ENCODE results near the gene ING1. TPM values are rescaled to one million over a fixed set of nuclear protein-coding genes. Genes with fewer than 3 reads are reported as not detected.
"Not testable (repeated sequence)": the region's sequence is repeated elsewhere in the genome, so short reads cannot be mapped to it uniquely, and the experiment has no call there.

Gene ING1
- total RNA-seq, 4 donors from 2014 or later = 10.6 to 26.1 (median 13.7) TPM

DNA sequence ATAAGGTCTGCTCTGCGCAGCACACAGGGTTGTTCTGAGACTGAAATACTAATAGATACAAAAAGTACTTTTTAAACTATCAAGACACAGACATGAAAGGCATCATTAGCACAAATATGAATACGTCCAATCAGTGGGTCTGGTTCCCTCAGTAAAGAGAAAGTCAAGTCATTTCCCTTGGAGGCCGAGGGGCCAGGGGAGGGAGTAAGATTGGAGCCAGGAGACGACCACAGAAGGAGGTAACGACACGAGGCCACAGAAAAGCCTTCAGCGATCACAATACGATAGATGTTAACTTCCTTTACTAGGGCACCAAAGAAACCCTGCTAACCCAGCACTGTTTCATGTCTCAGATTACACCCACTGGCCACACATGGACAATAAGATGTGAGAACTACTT lies 12.9 kb upstream of the ING1 start:
- no peak overlapping the region for H3K4me3 ChIP-seq (ENCODE audit: low read depth, poor library complexity, severe bottlenecking)
- DNase-seq (ENCODE audit: low spot score in 2 of 2) = no peak
- 80 to 87% methylated on average over 8 of the region's 8 CpGs for WGBS, 2 donors
- TF ChIP-seq, protein P1, sequence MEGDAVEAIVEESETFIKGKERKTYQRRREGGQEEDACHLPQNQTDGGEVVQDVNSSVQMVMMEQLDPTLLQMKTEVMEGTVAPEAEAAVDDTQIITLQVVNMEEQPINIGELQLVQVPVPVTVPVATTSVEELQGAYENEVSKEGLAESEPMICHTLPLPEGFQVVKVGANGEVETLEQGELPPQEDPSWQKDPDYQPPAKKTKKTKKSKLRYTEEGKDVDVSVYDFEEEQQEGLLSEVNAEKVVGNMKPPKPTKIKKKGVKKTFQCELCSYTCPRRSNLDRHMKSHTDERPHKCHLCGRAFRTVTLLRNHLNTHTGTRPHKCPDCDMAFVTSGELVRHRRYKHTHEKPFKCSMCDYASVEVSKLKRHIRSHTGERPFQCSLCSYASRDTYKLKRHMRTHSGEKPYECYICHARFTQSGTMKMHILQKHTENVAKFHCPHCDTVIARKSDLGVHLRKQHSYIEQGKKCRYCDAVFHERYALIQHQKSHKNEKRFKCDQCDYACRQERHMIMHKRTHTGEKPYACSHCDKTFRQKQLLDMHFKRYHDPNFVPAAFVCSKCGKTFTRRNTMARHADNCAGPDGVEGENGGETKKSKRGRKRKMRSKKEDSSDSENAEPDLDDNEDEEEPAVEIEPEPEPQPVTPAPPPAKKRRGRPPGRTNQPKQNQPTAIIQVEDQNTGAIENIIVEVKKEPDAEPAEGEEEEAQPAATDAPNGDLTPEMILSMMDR (IDR thresholded peaks at IDR 0.05) = no peak
- no peak for TF ChIP-seq POLR2A (IDR thresholded peaks at IDR 0.05)
- intact Hi-C loops (cut with DNase I; ENCODE audit: low total_unique reads) = no loop called here

DNA sequence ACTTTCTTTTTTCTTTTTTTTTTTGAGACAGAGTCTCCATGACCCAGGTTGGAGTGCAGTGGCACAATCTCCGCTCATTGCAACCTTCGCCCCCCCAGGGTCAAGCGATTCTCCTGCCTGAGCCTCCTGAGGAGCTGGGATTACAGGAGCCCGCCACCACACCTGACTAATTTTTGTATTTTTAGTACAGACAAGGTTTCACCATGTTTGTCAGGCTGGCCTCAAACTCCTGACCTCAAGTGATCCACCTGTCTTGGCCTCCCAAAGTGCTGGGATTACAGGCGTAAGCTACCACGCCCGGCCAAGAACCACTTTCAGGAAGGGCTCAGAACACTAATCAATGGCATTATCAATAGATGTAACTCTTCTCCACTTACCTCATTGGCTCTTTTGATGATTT lies 12.4 kb upstream of the ING1 start:
- intact Hi-C loops (cut with DNase I; ENCODE audit: low total_unique reads); H3K4me3 ChIP-seq (ENCODE audit: low read depth, poor library complexity, severe bottlenecking): not testable (repeated sequence)
- 95 to 96% methylated on average over 7 of the region's 7 CpGs for WGBS, 2 donors
- peak in 1 of 2 donors; percentile 57 for DNase-seq (ENCODE audit: low spot score in 2 of 2)

DNA sequence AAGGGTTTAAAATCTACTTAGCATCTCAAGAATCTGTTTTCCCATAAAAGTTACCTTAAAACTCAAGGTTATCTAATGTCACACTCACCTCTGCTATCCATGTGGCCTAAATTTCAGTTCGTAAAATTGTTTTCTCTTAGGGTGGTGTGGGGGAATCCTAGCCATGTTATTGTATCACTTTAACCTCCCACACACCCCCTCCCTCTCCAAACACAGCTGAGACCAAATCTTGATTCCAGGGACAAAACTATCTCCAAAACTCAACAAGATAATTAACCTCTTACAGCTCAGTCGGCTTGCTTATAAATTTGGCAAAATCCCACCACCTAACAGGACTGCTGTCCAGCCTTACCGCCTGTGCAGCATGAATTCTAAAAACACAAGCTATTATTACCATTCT lies 11.4 kb upstream of the ING1 start:
- no peak for DNase-seq (ENCODE audit: low spot score in 2 of 2)
- no peak overlapping the region for H3K4me3 ChIP-seq (ENCODE audit: low read depth, poor library complexity, severe bottlenecking)
- WGBS, 2 donors = 41 to 69% methylated on average over 3 of the region's 3 CpGs
- TF ChIP-seq, protein P1 (IDR thresholded peaks at IDR 0.05) = no peak
- TF ChIP-seq POLR2A (IDR thresholded peaks at IDR 0.05) = no peak
- intact Hi-C loops (cut with DNase I; ENCODE audit: low total_unique reads) = no loop called here

DNA sequence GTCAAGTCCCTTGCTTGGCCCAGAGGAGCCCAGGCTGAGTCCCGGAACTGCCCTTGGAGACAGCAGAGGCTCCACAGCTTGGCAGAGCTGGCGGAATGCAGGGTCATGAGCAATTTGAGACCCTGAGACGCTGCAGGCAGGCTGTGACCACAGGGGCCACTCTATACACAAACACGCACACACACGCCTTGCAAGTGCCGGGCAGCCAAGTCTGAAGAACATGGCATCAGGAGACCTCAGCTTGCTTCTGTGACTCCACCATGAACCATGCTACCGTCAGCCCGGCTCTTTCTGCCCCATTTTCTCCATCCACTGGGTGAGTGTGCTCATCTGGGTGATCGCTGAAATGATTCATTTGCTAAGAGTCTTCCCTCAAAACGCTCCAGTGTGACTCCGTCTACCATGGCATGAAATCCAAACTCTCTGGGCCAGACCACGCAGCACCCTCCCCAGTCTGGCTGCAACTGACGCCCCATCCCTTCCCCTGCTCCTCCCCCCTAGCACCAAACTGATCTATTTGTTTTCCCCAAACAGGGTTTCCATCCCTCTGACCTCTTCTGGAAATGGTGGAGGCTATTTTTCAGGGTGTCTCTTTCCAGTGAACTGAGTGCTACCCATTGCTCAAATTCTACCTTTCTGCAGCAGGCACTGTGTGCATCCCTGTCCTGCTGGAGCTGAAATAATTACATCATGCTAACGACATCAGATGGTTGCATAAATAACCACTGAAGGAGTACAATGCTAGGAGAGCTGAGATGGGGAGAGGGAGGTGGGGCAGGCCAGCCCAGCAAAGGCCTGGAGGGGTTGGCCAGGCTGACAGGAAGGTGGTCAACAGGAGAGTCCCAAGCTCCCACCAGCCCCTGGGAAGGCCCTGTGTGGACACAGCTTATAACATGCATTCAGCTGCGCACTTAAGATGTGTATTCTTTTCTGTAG lies 10.6 kb upstream of the ING1 start:
- intact Hi-C loops (cut with DNase I; ENCODE audit: low total_unique reads) = no loop called here
- TF ChIP-seq, protein P1 (IDR thresholded peaks at IDR 0.05) = no peak
- TF ChIP-seq POLR2A (IDR thresholded peaks at IDR 0.05) = no peak
- peak in 1 of 2 donors; percentile 74 for DNase-seq (ENCODE audit: low spot score in 2 of 2)
- WGBS, 2 donors = 83 to 85% methylated on average over 14 to 15 of the region's 15 CpGs
- no peak overlapping the region for H3K4me3 ChIP-seq (ENCODE audit: low read depth, poor library complexity, severe bottlenecking)

DNA sequence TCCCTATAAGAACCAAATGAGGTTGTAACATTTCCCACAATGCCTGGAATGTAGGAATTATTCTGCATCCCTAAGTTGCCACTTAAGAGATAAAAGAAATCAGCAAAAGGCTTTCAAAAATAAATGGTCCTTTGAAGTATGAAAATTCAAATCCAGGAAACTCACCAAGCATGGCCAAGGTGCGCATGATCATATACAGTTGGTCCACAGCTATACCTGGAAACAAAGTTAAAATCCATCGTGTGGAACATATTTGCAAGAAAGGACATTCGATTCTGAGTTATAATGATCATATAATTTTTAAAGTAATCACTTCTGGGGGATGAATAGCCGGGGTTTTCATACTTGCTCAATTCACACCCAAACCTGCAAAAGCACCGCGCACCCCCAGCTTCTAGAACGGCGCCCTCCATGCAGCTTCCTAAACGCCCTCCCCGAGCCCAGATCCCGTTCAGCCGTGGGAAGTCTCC lies 8.1 kb upstream of the ING1 start:
- no peak for DNase-seq (ENCODE audit: low spot score in 2 of 2)
- TF ChIP-seq, protein P1 (IDR thresholded peaks at IDR 0.05) = no peak
- no peak for TF ChIP-seq POLR2A (IDR thresholded peaks at IDR 0.05)
- intact Hi-C loops (cut with DNase I; ENCODE audit: low total_unique reads) = no loop called here
- H3K4me3 ChIP-seq (ENCODE audit: low read depth, poor library complexity, severe bottlenecking) = peak overlapping the region; percentile 83
- 2 to 3% methylated on average over 12 of the region's 12 CpGs for WGBS, 2 donors

DNA sequence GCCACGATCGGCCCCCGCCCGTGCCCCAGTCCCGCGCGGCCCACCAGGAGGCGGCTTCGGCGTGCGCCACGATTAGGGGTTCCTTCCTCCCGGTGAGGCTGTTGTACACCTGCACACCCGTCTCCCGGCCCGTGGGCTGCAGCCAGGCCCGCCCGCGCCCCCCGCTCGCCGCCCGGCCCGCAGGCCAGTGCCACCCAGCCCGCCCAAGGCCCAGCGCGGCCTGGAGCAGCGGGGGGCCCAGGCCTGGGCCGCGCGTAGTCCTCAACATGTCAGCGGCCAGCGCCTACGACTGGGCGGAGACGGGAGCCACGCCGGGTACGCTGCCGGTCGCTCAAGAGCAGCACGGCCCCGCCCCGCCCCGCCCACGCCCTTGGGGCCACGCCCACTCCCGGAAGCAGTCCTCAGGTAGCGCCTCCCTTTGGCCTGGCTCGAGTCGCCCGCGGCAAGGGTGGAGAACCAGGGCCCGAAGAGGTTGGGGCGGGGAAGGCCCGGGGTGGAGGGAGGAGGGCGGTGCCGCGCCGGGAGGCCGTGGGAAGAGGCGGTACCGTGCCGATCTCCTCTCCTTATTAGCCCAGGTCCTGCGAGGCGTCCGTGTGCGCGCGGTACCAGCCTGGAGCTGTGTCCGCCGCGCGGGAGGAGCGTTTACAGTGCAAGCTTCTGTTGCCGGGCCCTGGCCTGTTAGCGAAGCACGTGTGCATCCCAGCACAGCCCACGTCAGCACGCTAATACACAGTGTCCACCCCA lies 7.5 kb upstream of the ING1 start, which contains the start of gene CARS2:
Gene CARS2 (minus strand): TSS at position 291 of the 744 bp plus-strand sequence. CDS start 23 bp downstream, at position 268.
- intact Hi-C loops (cut with DNase I; ENCODE audit: low total_unique reads) = no loop called here
- DNase-seq (ENCODE audit: low spot score in 2 of 2) = peak; percentile 94 to 99
- TF ChIP-seq, protein P1 (IDR thresholded peaks at IDR 0.05) = no peak
- TF ChIP-seq POLR2A (IDR thresholded peaks at IDR 0.05) = peak in 1 of 2 donors; percentile 15
- H3K4me3 ChIP-seq (ENCODE audit: low read depth, poor library complexity, severe bottlenecking) = peak within 1 kb of the TSS; percentile 83
- 0% methylated on average over 6 to 42 of the region's 80 CpGs for WGBS, 2 donors
